NCI-H345 (cell line): ENCODE data around the gene ANO4.
"Not testable (repeated sequence)": the region's sequence is repeated elsewhere in the genome, so short reads cannot be mapped to it uniquely, and the experiment has no call there.

Experiments used
- DNase-seq: peaks from one replicate; lab custom pipeline; 2025; lab: John Stamatoyannopoulos, UW

ANO4 gene

DNA sequence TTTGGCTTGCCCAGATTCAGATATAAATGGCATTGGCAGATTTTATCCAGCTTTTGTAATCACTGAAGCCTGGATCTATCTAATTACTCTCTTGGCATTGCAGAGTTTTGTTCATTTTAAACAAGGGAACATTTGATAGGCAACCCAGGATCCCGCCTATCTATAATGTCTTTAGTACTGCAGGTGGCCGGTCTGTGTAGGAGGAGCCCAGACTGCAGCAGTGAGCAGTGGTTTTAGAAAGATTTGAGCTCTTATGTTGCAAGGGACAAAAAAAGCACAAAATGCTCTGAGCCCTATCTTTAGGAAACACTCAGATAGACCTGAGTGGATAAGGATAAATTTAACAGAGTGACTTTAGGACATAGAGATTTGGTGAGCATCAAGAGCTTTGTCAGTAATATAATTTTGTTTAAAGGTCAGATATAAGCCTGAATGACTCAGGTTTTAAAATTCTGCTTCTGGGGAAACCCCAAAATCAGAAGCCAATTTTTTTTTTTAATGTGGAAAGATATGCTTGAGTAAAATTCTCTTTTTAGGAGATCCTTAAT, 250.0 kb downstream of the ANO4 start:
- no peak for DNase-seq

DNA sequence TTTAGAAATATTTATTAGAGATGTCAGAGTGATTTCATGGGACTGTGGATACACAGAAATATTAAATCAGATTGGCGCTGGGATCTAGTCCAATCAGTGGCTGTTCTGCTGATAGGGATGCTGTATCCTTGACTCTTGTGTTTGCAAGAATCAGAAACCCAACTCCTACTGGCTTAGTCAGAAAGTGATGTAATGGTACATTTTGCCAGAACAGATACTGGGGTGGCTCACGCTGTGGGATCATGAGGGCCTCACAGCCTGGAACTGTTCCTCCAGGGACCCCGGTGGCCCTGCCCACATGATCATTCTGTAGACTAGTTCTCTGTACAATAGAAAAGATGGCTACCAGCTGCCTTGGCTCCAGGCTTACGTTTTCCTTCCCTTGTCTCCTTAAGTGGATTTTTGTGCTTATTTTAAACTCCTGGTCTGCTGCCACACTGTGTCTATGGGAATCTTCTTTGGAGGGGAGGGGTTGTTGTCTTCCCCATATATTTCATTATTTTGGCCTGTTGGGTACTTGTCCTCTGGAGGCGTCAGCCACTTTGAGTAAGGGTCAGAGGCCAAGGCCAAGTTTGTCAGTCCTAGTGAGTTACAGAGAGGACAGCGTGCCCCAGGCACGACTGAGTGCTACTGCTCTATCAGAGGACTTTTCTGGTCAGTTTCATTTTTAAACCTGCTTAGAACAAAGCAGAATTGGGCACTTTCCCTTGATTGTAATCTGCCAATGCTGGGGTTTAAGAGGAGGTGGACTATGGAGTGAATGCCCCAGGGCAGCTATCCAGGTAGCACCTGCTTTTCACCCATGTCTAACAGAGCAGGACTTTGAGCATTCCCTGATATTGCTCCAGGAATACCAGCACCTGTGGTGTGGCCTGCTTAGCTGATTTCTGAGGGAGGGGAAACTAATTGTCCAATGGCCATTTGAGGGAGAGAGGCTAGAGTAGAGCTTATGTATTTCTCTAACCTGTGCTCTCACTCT, 251.2 kb downstream of the ANO4 start:
- DNase-seq, result no peak

DNA sequence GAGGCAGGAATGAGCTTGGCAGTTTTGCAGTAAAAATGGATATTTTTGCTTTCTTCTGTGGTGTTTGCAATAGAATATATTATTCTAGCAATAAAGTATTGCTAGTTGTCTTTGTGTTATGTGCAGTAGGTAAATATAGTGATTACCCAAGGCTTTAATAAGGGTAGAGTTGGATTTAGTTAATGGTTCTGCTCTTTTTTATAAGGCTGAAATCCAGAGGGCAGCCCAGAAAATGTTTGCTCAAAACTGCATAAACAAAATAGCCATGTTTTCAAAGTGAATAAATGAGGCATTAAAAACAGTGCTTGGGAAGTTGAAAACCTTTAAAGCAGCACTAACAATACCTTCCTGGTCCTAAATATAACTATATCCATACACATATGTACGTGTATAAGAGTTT, 253.1 kb downstream of the ANO4 start:
- DNase-seq, result no peak

DNA sequence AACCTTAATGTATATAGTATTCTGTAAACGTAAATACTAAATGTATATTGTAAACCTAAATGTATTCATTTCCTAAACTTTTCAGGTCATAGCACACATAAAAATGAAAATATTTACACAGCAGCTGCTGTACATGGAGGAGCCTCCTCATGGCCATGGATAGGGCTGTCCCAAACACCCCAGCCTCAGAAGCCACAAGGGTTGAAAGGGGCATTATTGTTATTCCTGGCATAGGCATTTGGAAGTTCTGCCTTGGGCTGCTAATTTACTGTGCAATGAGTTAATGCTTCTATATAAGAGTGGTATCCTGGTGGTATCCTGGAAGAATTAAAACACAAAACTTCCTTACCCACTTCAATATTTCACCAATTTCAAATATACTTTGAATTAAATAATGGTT, 256.1 kb downstream of the ANO4 start:
- DNase-seq, result no peak

- DNase-seq, result no peak
Measured at GRCh38 chr12:101051151-101051550, 256.6 kb downstream of the ANO4 start.

DNA sequence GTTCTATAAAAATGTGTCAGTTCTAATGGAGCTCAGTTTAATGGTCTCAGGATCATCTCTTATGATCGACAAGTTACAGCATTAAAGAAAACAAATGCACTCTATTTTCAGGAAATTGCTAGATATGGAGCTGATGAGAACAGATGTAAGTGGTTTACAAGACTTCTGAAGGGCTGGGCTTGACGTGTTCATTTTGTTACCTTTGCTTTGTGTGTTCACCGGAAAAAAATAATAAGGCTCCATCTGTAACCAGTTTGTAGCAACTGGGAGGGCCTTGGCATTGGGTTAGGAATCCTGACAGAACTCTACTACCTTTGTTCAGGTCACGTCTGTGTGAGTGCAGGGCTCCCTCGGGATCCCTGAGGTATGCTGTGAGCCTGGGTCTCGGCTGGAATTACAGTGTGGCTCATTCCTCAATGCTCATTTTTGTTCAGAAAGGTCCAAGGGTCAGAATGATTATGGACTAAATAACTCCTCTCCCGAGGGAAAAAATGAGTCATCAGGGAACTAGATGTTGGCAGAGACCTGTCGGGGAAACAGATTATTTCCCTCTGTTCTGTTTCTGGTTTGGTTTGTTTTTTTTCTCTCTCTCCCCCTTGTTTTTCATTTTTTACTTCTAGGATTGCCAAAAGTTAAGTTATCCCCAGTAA, 257.4 kb downstream of the ANO4 start:
- no peak for DNase-seq

- DNase-seq, result no peak
Measured at GRCh38 chr12:101053203-101053602, 258.6 kb downstream of the ANO4 start.

GRCh38 chr12:101055940-101056339, 261.4 kb downstream of the ANO4 start:
- no peak for DNase-seq

- not testable (repeated sequence) for DNase-seq
Measured at GRCh38 chr12:101062508-101062907, 267.9 kb downstream of the ANO4 start.

- no peak for DNase-seq
Measured at GRCh38 chr12:101064721-101065120, 270.1 kb downstream of the ANO4 start.

GRCh38 chr12:101066489-101066888, 271.9 kb downstream of the ANO4 start:
- no peak for DNase-seq

GRCh38 chr12:101068402-101068801, 273.8 kb downstream of the ANO4 start:
- DNase-seq, result no peak

GRCh38 chr12:101068836-101069235, 274.3 kb downstream of the ANO4 start:
- no peak for DNase-seq

DNA sequence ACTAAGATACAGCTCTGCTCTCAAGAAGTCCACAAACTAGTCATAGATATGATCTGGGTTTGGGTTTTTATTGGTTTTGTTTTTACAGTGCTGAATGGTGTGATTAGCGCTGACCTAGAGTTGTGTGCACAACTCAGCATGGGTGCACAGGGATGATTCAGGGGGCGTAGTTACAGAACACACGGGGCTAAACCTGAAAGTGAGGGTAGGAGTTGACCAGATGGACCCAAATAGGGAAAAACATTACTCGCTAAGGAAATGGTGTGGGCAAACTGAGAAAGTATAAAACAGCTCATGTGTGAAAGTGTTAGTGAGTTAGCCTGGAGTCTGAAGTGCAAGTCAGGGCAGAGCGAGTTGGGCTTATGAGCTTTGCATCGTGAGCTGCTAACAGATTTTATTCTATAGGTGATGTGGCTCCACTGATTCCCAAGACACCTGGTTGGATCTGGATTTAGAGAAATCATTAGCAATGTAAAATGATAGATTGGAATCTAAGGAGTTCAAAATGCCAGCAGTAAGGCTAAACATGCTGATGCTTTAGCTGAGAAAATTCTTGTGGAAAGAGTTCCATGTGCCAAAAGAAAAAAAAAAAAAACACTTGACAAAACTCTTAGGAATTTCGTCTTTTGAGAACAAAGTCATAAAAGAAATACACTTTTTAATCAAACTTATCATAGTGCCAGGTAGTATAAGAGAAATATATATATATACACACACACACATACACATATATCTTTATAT, 280.5 kb downstream of the ANO4 start:
- no peak for DNase-seq

DNA sequence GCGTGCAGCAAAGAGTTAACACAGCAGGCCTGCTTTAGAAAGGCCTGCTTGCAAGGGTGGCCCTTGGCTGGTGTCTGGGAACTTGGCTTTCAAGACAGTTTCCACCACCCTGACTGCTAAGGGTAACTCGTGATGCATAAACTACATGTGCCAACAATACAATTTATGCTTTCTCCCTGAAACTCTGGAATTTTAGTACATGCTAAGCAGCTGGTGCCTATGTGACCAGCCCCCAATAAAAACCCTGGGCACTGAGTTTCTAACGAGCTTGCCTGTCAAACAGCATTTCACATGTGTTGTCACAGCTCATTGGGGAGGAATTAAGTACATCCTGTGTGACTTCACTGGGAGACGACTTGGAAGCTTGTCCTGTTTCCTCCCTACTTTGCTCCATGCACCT, 282.3 kb downstream of the ANO4 start:
- no peak for DNase-seq

DNA sequence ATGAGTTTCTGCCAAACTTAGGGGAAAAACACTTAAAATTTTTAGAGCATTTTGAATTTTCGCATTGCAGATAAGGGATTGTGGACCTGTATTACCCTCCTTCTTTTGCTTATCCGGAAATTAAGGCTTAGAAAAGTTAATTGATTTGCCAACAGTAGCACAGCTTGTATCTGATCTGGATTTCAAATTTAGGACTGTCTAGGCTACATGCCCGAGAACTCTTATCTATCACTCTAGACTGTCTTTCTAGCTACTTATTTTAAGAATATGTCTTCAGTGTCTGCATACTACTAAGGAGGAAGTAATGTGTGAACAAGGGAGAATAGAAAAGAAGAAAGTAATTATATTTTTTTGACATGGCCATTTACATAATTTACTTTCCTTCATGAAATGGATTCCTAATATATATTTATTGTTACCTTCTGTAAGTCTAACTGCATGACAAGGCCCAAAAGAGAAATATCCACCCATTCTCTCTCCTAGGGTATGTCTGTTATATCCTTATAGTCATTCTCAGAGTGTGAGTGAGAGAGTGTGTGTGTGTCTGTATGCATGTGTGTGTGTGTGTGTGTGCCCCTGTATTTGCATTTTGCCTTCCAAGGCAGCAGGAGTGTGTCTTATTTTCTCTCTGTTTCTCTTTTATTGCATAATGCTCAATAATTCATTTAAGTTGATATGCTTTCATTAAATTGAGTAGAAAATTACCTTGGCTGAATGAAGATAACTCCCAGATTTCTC, 283.4 kb downstream of the ANO4 start:
- DNase-seq, result no peak

- DNase-seq, result no peak
Measured at GRCh38 chr12:101078536-101079285, 284.1 kb downstream of the ANO4 start.

GRCh38 chr12:101082706-101083105, 288.1 kb downstream of the ANO4 start:
- no peak for DNase-seq

DNA sequence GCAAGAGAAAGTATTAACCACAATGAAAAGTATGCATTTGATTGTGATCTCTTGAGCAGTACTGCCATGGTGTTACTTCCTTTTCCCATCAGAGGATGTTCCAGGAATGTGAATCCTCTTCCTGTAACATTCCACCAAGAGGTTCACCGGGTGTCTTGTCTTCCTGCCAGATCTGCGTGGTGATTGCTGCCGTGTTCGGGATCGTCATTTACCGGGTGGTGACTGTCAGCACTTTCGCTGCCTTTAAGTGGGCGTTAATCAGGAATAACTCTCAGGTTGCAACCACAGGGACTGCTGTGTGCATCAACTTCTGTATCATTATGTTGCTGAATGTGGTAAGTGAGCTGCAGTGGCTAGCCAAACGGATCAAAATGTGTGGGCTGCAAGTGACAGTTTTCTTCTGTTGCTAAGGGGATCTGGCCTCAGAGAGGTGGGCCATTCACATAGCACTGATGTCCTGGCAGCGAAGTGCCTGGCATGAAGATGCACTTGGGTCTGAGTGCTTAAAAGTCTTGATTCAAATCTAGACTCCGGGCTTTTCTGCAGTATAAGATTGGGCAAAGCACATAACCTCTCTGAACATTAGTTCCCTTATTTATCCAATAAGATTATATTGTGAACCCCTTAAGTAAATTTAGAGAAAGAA, 292.0 kb downstream of the ANO4 start:
- no peak for DNase-seq

GRCh38 chr12:101087920-101088319, 293.3 kb downstream of the ANO4 start:
- no peak for DNase-seq
